Mesenchymal stem cell (in vitro differentiated cells and primary cell): ENCODE results near the gene PLA2G5.
A peak's percentile ranks its signal among the peaks of the same experiment; 100 is the strongest.

Experiments
- DNase-seq: peaks from one replicate; pipeline ENCODE4 v3.0.0-alpha.2; 2013
- H2AFZ ChIP-seq: one replicate; pipeline ENCODE4 v1.6.1; 2013; ENCODE audit warnings: low read depth, mild to moderate bottlenecking, control low read depth, inconsistent platforms, low read length, moderate library complexity
- H2AK5ac ChIP-seq: 2 replicates; pipeline ENCODE4 v1.6.1; 2013; ENCODE audit warnings: low read length, moderate library complexity, mild to moderate bottlenecking, inconsistent platforms; ENCODE audit not compliant: severe bottlenecking
- H2BK120ac ChIP-seq: one replicate; pipeline ENCODE4 v1.6.1; 2013; ENCODE audit warnings: low read depth, mild to moderate bottlenecking, inconsistent platforms, low read length, moderate library complexity
- H2BK12ac ChIP-seq, 2 experiments: one replicate each; pipeline ENCODE4 v1.6.1; 2013; ENCODE audit warnings: inconsistent platforms in 2 of 2, low read length in 2 of 2, mild to moderate bottlenecking in 2 of 2, moderate library complexity in 2 of 2, control low read depth in 1 of 2
- H2BK15ac ChIP-seq: one replicate; pipeline ENCODE4 v1.6.1; 2013; ENCODE audit warnings: mild to moderate bottlenecking, low read depth, inconsistent platforms; ENCODE audit not compliant: poor library complexity, severe bottlenecking
- H2BK5ac ChIP-seq: 2 replicates; pipeline ENCODE4 v1.6.1; 2013; ENCODE audit warnings: low read depth, mild to moderate bottlenecking, low read length, control low read depth, inconsistent platforms; ENCODE audit not compliant: poor library complexity, severe bottlenecking
- H3K14ac ChIP-seq, 2 experiments: one replicate each; pipeline ENCODE4 v1.6.1; 2013; ENCODE audit warnings: inconsistent platforms in 2 of 2, low read length in 2 of 2, control low read depth in 1 of 2, mild to moderate bottlenecking in 1 of 2, moderate library complexity in 1 of 2
- H3K18ac ChIP-seq, 2 experiments: one replicate each; pipeline ENCODE4 v1.6.1; 2013; ENCODE audit warnings: inconsistent platforms in 2 of 2, low read length in 2 of 2, control low read depth in 1 of 2, low read depth in 1 of 2, mild to moderate bottlenecking in 1 of 2
- H3K23ac ChIP-seq, 2 experiments: one replicate each; pipeline ENCODE4 v1.6.1; 2013; ENCODE audit warnings: inconsistent platforms in 2 of 2, low read length in 2 of 2, mild to moderate bottlenecking in 2 of 2, moderate library complexity in 2 of 2, control low read depth in 1 of 2
- H3K27ac ChIP-seq: 2 replicates; pipeline ENCODE4 v1.5.1; 2013; ENCODE audit warnings: mild to moderate bottlenecking, moderate library complexity, low read length, control low read depth, inconsistent platforms; ENCODE audit not compliant: poor library complexity, severe bottlenecking
- H3K27me3 ChIP-seq, 2 experiments: 2 replicates each; pipeline versions ENCODE4 v1.6.1 to v1.7.0; 2013; ENCODE audit warnings: low read length in 2 of 2, mild to moderate bottlenecking in 2 of 2, moderate library complexity in 2 of 2, control low read depth in 1 of 2, inconsistent platforms in 1 of 2; ENCODE audit not compliant: control insufficient read depth in 1 of 2, insufficient read depth in 1 of 2
- H3K36me3 ChIP-seq, 2 experiments: 2 replicates each; pipeline versions ENCODE4 v1.6.1 to v1.7.0; 2013; ENCODE audit warnings: low read length in 2 of 2, control low read depth in 1 of 2, inconsistent platforms in 1 of 2, low read depth in 1 of 2, mild to moderate bottlenecking in 1 of 2; ENCODE audit not compliant: insufficient read depth in 2 of 2, control insufficient read depth in 1 of 2
- H3K4ac ChIP-seq, 2 experiments: one replicate each; pipeline ENCODE4 v1.6.1; 2013; ENCODE audit warnings: inconsistent platforms in 2 of 2, low read length in 2 of 2, mild to moderate bottlenecking in 2 of 2, moderate library complexity in 2 of 2, control low read depth in 1 of 2, low read depth in 1 of 2
- H3K4me1 ChIP-seq: 2 replicates; pipeline ENCODE4 v1.6.1; 2013; ENCODE audit warnings: low read depth, low read length, control low read depth; ENCODE audit not compliant: control insufficient read depth, insufficient read depth
- H3K4me2 ChIP-seq: 2 replicates; pipeline ENCODE4 v1.6.1; 2013; ENCODE audit warnings: low read length, mild to moderate bottlenecking, inconsistent platforms; ENCODE audit not compliant: poor library complexity, severe bottlenecking
- H3K4me3 ChIP-seq, 2 experiments: 2 replicates each; pipeline versions ENCODE4 v1.5.1 to v1.7.0; 2013; ENCODE audit warnings: low read length in 2 of 2, mild to moderate bottlenecking in 2 of 2, control low read depth in 1 of 2, low read depth in 1 of 2; ENCODE audit not compliant: insufficient read depth in 1 of 2
- H3K79me1 ChIP-seq: replicated peaks from 2 replicates; pipeline ENCODE4 v1.6.1; 2013; ENCODE audit warnings: mild to moderate bottlenecking, control low read depth, low read length, inconsistent platforms; ENCODE audit not compliant: poor library complexity, severe bottlenecking
- H3K9ac ChIP-seq: 2 replicates; pipeline ENCODE4 v1.7.0; 2013; ENCODE audit warnings: mild to moderate bottlenecking, low read length, moderate library complexity
- H3K9me3 ChIP-seq: 2 replicates; pipeline ENCODE4 v1.7.0; 2013; ENCODE audit warnings: mild to moderate bottlenecking, low read length; ENCODE audit not compliant: control insufficient read depth
- H4K8ac ChIP-seq: one replicate; pipeline ENCODE4 v1.6.1; 2013; ENCODE audit warnings: inconsistent platforms, mild to moderate bottlenecking, low read length, moderate library complexity
- H4K91ac ChIP-seq: one replicate; pipeline ENCODE4 v1.6.1; 2013; ENCODE audit warnings: mild to moderate bottlenecking, low read length, inconsistent platforms
- WGBS: methylation state at CpG from one replicate; pipeline ENCODE4 v1.1.7; 2013; ENCODE audit warnings: mixed read lengths; 5-methylcytosine and 5-hydroxymethylcytosine counted together

The PLA2G5 gene

DNA sequence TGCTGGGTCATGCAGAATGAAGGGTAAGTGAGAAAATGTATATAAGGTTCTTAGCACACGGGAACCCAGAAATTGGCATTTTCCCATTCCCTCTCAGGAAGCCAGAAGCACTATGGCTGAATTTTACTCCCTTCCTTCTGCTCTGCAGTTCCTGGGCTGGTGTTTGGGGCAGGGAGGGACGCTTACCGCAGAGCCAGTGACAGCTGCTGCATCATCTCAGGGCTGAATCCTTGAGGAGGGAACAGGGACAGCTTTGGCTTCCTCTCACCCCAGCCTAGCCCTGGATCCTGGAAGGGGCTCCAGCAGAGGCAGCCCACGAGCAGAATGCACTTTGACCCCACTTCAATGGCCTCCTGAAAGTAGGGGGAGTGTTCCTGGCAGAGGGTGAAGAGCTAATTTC lies 37.4 kb downstream of the PLA2G5 start:
- WGBS, result 69% methylated on average over 4 of the region's 4 CpGs
- Histone ChIP-seq H2BK15ac (no peak overlapping the region), H2BK5ac (no peak overlapping the region), H3K36me3 (no peaks in the 10 kb centered on the region), H3K4me3 (peak overlapping the region in 1 of 2 experiments; percentile 14), H3K79me1 (no peaks in the 10 kb centered on the region), H3K4ac (no peak overlapping the region), H3K14ac (no peak overlapping the region), H3K27ac (no peak overlapping the region), H3K9me3 (no peaks in the 10 kb centered on the region), H4K8ac (no peak overlapping the region), H3K27me3 (peaks cover 0 to 3% of the 10 kb centered on the region in 2 experiments), H3K18ac (no peak overlapping the region), H3K9ac (no peak overlapping the region), H3K4me2 (no peak overlapping the region), H2BK120ac (no peak overlapping the region), H2AFZ (no peak overlapping the region), H4K91ac (no peak overlapping the region), H2BK12ac (no peak overlapping the region), H2AK5ac (no peak overlapping the region), H3K23ac (no peak overlapping the region), H3K4me1 (no peaks in the 10 kb centered on the region)
- no peak for DNase-seq

DNA sequence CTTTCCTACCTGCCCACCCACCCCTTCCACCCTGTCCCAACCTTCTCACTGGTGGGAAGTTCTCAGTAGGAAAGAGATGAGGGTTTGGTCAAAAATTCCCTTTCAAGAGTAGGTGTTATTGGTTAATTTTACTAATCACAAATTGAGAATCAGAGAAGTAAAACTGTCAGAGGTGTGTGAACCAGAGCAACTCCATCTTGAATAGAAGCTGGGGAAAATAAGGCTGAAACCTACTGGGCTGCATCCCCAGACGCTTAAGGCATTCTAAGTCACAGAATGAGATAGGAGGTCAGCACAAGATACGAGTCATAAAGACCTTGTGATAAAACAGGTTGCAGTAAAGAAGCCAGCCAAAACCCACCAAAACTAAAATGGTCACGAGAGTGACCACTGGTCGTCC lies 37.8 kb downstream of the PLA2G5 start:
- Histone ChIP-seq H3K14ac (no peak overlapping the region), H3K27ac (no peak overlapping the region), H2BK5ac (no peak overlapping the region), H3K9ac (no peak overlapping the region), H3K27me3 (peaks cover 0 to 3% of the 10 kb centered on the region in 2 experiments), H2AK5ac (no peak overlapping the region), H3K79me1 (no peaks in the 10 kb centered on the region), H3K4me1 (no peaks in the 10 kb centered on the region), H2BK12ac (no peak overlapping the region), H3K4me3 (peak overlapping the region in 1 of 2 experiments; percentile 14), H4K91ac (no peak overlapping the region), H3K4ac (no peak overlapping the region), H3K23ac (no peak overlapping the region), H2BK120ac (no peak overlapping the region), H4K8ac (no peak overlapping the region), H3K18ac (no peak overlapping the region), H3K9me3 (no peaks in the 10 kb centered on the region), H2AFZ (no peak overlapping the region), H3K4me2 (no peak overlapping the region), H3K36me3 (no peaks in the 10 kb centered on the region), H2BK15ac (no peak overlapping the region)
- no peak for DNase-seq
- WGBS, result 70% methylated on average over 4 of the region's 4 CpGs

GRCh38 chr1:20108366-20109123 lies 38.6 kb downstream of the PLA2G5 start:
- H2BK15ac ChIP-seq, result no peak overlapping the region
- H2AK5ac ChIP-seq, result no peak overlapping the region
- H4K8ac ChIP-seq, result no peak overlapping the region
- H4K91ac ChIP-seq, result no peak overlapping the region
- H3K4me1 ChIP-seq, result no peaks in the 10 kb centered on the region
- H3K14ac ChIP-seq, result no peak overlapping the region
- H3K27ac ChIP-seq, result no peak overlapping the region
- WGBS, result 93% methylated on average over 5 of the region's 5 CpGs
- H3K9ac ChIP-seq, result no peak overlapping the region
- no peak overlapping the region for H2BK120ac ChIP-seq
- H3K4ac ChIP-seq, result no peak overlapping the region
- no peak for DNase-seq
- H2BK5ac ChIP-seq, result no peak overlapping the region
- peaks cover 0 to 3% of the 10 kb centered on the region in 2 experiments for H3K27me3 ChIP-seq
- no peak overlapping the region for H2AFZ ChIP-seq
- no peak overlapping the region for H3K4me2 ChIP-seq
- H3K4me3 ChIP-seq, result no peak overlapping the region
- no peaks in the 10 kb centered on the region for H3K79me1 ChIP-seq
- H2BK12ac ChIP-seq, result no peak overlapping the region
- no peak overlapping the region for H3K23ac ChIP-seq
- no peaks in the 10 kb centered on the region for H3K9me3 ChIP-seq
- no peak overlapping the region for H3K18ac ChIP-seq
- no peaks in the 10 kb centered on the region for H3K36me3 ChIP-seq

GRCh38 chr1:20109223-20109856 lies 39.3 kb downstream of the PLA2G5 start:
- Histone ChIP-seq H3K23ac (no peak overlapping the region), H3K36me3 (no peaks in the 10 kb centered on the region), H2BK12ac (no peak overlapping the region), H3K9me3 (no peaks in the 10 kb centered on the region), H4K8ac (no peak overlapping the region), H2BK5ac (no peak overlapping the region), H3K4ac (no peak overlapping the region), H2BK120ac (no peak overlapping the region), H3K79me1 (no peaks in the 10 kb centered on the region), H3K4me1 (no peaks in the 10 kb centered on the region), H2AFZ (no peak overlapping the region), H3K18ac (no peak overlapping the region), H3K27ac (no peak overlapping the region), H3K9ac (no peak overlapping the region), H2BK15ac (no peak overlapping the region), H2AK5ac (no peak overlapping the region), H4K91ac (no peak overlapping the region), H3K4me2 (no peak overlapping the region), H3K14ac (no peak overlapping the region), H3K4me3 (no peak overlapping the region), H3K27me3 (peaks cover 3% of the 10 kb centered on the region in 2 experiments)
- WGBS, result 86% methylated on average over 3 of the region's 4 CpGs
- no peak for DNase-seq
